G401.6 (cell line): Measurements from ENCODE around the gene CCDC150.
"Not testable (repeated sequence)": the region's sequence is repeated elsewhere in the genome, so short reads cannot be mapped to it uniquely, and the experiment has no call there.

Experiments
- FAIRE-seq: peaks from 2 replicates; lab custom pipeline; 2012; peaks lifted over from hg19 to GRCh38; lab: Jason Lieb, UNC

The CCDC150 gene

DNA sequence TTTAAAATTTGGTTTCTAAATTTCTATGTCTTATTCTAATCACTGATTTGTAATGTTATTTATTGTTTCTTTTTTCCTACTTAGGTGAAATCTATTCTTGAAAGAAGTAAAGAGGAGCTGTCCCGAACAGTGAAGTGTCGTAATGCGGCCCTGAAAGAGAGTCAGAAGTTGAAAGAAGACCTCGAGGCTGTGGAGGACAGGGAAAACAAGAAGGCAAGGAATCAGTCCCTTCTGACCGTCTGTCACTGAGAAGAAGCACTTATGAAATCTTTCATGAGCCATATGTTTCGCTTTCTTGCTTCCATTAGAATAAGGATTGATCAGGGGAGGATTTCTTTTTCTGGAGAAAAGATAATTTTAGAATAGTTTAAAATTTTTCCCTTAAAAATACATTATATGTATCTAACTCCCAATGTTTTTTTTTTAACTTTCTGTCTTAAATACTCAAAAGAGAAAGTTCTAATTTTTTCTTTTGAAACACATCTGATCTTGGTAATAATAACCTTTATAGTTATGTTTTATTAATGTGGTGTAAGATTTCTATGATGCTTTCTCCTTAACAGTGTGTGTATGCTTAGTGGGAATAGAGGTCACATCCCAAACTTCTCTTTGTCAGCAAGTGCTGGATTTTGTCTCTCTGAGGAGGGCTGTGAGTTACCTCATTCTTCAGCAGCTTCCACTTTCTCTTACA is 79.0 kb downstream of the CCDC150 start:
- no peak for FAIRE-seq

DNA sequence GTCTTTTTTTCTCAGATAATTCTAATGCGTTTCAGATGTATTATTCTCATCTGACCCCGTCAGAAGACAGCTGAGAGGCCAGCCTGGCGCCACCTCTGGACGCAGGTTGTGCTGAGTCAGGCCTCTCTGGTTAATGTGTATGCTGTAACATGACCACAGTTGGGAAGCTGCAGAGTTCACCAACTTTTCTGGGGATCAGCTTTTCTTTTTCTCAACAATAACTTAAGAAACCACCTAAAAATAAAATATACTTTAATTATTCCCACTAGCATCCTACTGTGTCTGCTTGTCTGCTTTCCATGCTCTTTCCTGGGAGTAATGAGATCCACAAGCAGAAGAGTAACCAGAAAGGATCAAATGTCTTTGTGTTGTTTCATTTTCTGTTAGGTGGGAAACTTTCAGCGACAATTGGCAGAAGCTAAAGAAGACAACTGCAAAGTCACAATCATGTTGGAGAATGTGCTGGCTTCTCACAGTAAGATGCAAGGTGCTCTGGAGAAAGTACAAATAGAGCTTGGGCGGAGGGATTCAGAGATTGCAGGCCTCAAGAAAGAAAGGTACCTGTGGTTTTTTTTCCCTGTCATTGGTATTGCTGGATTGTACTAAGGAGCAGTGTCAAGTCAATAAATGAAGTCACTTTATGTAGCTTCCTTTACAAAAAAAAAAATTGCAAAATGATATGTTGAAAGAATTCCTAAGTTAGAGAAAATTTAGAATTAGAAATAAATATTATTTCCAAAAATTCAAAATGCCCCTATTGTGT is 79.8 kb downstream of the CCDC150 start:
- FAIRE-seq, result no peak

- FAIRE-seq, result no peak
Measured at GRCh38 chr2:196723571-196723970, 84.1 kb downstream of the CCDC150 start.

GRCh38 chr2:196725218-196725617 is 85.7 kb downstream of the CCDC150 start:
- no peak for FAIRE-seq

- no peak for FAIRE-seq
Measured at GRCh38 chr2:196725882-196726281, 86.4 kb downstream of the CCDC150 start.

- FAIRE-seq, result no peak
Measured at GRCh38 chr2:196729418-196729817, 89.9 kb downstream of the CCDC150 start.

DNA sequence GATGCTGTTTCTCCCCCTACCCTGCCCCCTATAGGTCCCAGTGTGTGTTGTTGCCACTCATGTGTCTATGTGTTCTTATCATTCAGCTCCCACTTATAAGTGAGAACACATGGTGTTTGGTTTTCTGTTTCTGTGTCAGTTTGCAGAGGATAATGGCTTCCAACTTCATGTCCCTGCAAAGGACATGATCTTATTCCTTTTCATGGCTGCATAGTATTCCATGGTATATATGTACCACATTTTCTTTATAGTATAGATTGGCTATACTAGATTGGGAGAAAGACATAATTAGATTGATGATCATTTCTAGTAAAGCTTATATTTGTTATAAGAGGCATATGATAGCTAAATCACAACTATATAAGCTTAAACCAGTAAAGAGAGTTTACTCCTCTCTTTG is 97.1 kb downstream of the CCDC150 start:
- FAIRE-seq, result not testable (repeated sequence)

GRCh38 chr2:196737046-196737445 is 97.5 kb downstream of the CCDC150 start:
- no peak for FAIRE-seq

GRCh38 chr2:196739031-196739430 is 99.5 kb downstream of the CCDC150 start:
- FAIRE-seq, result no peak

DNA sequence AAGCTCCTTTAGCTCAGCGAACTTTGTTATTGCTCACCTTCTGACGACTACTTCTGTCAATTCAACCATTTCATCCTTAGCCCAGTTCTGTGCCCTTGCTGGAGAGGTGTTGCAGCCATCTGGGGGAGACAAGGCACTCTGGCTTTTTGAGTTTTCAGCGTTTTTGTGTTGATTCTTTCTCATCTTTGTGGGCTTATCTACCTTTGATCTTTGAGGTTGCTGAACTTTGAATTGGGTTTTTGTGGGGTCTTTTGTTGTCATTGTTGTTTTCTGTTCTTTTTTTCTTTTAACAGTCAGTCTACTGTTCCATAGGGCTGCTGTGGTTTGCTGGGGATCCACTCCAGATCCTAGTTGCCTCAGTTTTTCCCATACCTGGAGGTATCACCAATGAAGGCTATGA is 102.7 kb downstream of the CCDC150 start:
- FAIRE-seq, result no peak

DNA sequence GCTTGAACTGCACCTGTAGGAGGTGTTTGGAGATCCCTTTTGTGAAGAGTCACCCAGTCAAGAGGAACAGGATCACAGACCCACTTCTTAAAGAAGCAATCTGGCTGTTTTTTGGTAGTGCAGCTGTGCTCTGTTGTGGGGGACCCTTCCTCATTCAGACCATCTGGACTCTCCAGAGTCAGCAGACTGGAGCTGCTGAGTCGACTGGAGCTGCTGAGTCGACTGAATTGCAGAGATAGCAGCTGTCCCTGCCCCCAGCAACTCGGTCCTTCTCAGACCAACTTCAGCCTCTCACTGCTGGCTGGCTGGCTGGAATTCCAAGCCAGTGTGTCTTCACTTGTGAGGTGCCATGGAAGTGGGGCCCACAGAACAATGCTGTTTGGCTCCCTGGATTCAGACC is 103.2 kb downstream of the CCDC150 start:
- FAIRE-seq, result no peak

- no peak for FAIRE-seq
Measured at GRCh38 chr2:196743165-196743564, 103.7 kb downstream of the CCDC150 start.

DNA sequence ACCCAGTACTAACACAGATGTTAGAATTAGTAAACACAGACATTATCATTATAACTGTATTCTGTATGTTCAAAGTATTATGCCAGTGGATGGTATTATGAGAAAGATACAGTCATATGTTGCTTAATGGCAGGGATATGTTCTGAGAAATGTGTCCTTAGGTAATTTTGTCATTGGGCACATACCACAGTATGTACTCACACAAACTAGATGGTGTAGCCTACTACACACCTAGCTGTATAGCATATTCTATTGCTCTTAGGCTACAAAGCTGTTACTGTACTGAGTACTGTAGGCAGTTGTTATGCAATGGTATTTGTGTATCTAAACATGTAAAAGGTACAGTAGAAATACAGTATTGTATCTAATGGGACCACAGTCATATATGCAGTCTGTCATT is 106.2 kb downstream of the CCDC150 start:
- no peak for FAIRE-seq

- no peak for FAIRE-seq
Measured at GRCh38 chr2:196747400-196747799, 107.9 kb downstream of the CCDC150 start.

- FAIRE-seq, result no peak
Measured at GRCh38 chr2:196748123-196748522, 108.6 kb downstream of the CCDC150 start.

DNA sequence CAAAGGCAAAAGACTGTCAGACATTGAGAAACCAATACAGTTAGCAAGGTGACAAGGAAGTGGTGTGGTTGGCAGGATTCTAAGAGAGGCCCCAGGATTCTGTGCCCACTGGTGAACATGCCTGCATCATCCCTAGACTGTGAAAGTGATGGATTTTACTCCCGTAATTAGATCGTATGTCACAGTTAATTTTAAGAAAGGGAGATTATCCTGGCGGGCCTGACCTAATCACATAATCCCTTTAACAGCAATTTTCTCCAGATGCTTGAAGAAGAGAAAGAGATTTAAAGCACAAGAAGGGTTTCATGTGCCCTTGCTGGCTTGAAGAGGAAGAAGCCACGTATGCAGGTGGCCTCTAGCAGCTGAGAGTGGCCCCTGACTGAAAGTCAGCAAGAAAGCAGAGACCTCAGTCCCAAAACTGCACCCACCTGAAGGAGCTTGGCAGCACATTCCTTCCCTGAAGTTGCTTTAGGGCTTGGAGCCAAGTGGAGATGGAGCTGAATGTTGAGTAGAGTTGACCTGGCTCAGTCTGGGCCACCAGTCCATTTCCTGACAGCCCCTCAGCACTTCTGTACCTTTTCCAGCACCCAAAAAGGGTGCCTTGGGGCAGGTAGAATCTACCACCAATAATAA is 110.9 kb downstream of the CCDC150 start:
- FAIRE-seq, result no peak

- FAIRE-seq, result peak; percentile 75
Measured at GRCh38 chr2:196750977-196751631, 111.6 kb downstream of the CCDC150 start.

- FAIRE-seq, result peak; percentile 17
Measured at GRCh38 chr2:196758474-196759377, 119.2 kb downstream of the CCDC150 start.

GRCh38 chr2:196759378-196759706 is 119.8 kb downstream of the CCDC150 start:
- no peak for FAIRE-seq

GRCh38 chr2:196767101-196767500 is 127.6 kb downstream of the CCDC150 start:
- no peak for FAIRE-seq
